Psoas muscle (tissue), 8 donors: ENCODE measurements around the gene KIRREL3. TPM values are rescaled to one million over a fixed set of nuclear protein-coding genes. Genes with fewer than 3 reads are reported as not detected.

Source experiments
- ATAC-seq, 4 donors: fragments of 200-7000 bp; cut with Tn5 transposase; one replicate each; pipeline ENCODE4 v1.9.1; 2020; ENCODE audit warnings: moderate library complexity in 3 of 4, mild to moderate bottlenecking in 2 of 4
- DNase-seq, 2 donors: peaks; one replicate each; pipeline ENCODE4 v3.0.0-alpha.2; 2020
- H3K27ac ChIP-seq: fragments of 200-600 bp; one replicate; pipeline ENCODE4 v1.8.0; 2022
- H3K27me3 ChIP-seq, 3 donors: fragments of 200-600 bp in 1 of 3; one replicate each; pipeline versions ENCODE4 v1.6.1 to v1.8.0; 2013 to 2022; ENCODE audit warnings: low read length in 2 of 3, mild to moderate bottlenecking in 2 of 3, moderate library complexity in 1 of 3; ENCODE audit not compliant: insufficient read depth in 3 of 3
- H3K36me3 ChIP-seq, 2 donors: fragments of 200-600 bp in 1 of 2; one replicate each; pipeline versions ENCODE4 v1.6.1 to v1.8.0; 2013 to 2022; ENCODE audit warnings: low read depth in 1 of 2, mild to moderate bottlenecking in 1 of 2, moderate library complexity in 1 of 2; ENCODE audit not compliant: insufficient read depth in 1 of 2
- H3K4me1 ChIP-seq: fragments of 200-600 bp; one replicate; pipeline ENCODE4 v1.8.0; 2022
- H3K4me3 ChIP-seq: fragments of 200-600 bp; one replicate; pipeline ENCODE4 v1.8.0; 2022; ENCODE audit warnings: mild to moderate bottlenecking
- H3K9me3 ChIP-seq: fragments of 200-600 bp; one replicate; pipeline ENCODE4 v1.8.0; 2022
- WGBS, 3 donors: extraction: QIAGEN DNeasy Blood & Tissue Kit; methylation state at CpG; one replicate each; pipeline versions ENCODE4 v1.1.6 to v1.1.7; 2013; 5-methylcytosine and 5-hydroxymethylcytosine counted together
- intact Hi-C, 2 donors: fragments of 100-400 bp; cut with DNase I; formaldehyde crosslinking; loops; one replicate each; pipeline versions ENCODE4 v1.11.0 to v1.14.2; 2022
- polyA plus RNA-seq, 3 donors: library from polyadenylated mRNA; stranded (reverse); fragments of 200-250 nt; gene quantifications; one replicate each; pipeline ENCODE4 v1.2.3, GENCODE V29; 2013
- total RNA-seq, 4 donors: library from RNA; stranded (reverse); fragmentation: NEBNext Ultra II Directional in 2 of 4; extraction: Animal tissue kit (Norgen Biotek cat#: 25700) in 2 of 4; gene quantifications; one replicate each; pipeline versions ENCODE4 v1.2.1 to v1.2.4, GENCODE V29; 2021 to 2023
- TF ChIP-seq, protein P1 (sequence below): fragments of 200-600 bp; IDR thresholded peaks from one replicate; pipeline ENCODE4 v1.8.0; 2022; ENCODE audit warnings: antibody characterized with exemption
- donor health status: healthy with polysubstance abuse.
- donor health status: DM: no; HTN: no; CAD: no; lungs with moderate emphysema.
- donor health status: Bipolar disorder and iron deficiency.
- donor health status: healthy.
- donor health status: DM: yes; HTN: yes; CAD: no.
- donor health status: DM: no; HTN: no; CAD: no.
- donor health status: DM: no; HTN: no; CAD: no.
- donor health status: DM: yes; HTN: yes; CAD: no.

Gene KIRREL3
- total and polyA plus RNA-seq, 7 donors: 0.04 TPM; not detected in 6

DNA sequence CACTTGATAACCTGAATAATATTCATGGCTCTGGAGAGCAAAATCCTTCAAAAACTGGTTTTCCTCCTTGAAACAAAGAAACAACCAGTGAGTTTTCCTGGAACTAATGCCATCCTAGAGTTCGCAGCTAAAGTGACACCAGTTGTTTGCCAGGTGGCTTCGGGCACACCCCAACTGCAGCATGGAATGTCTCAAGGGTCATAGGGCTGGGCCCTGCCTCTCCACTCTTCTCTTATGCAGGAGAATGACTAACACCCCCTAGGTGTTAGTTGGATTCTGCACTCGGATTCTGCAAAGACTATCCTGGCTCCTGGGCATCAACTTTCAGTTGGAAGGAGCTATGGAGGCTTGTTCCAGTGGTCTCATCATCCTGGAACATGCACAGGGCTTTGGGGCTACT, 98.8 kb downstream of the KIRREL3 start:
- intact Hi-C loops: no loop called here
- Histone ChIP-seq H3K4me1 (no peaks in the 10 kb centered on the region), H3K9me3 (no peaks in the 10 kb centered on the region), H3K27me3 (no peaks in the 10 kb centered on the region), H3K36me3 (no peaks in the 10 kb centered on the region), H3K4me3 (no peak overlapping the region), H3K27ac (no peak overlapping the region)
- no peak for DNase-seq
- no peak for ATAC-seq
- 47 to 58% (median 48%) methylated on average over 3 of the region's 3 CpGs for WGBS, 3 donors
- TF ChIP-seq, protein P1, sequence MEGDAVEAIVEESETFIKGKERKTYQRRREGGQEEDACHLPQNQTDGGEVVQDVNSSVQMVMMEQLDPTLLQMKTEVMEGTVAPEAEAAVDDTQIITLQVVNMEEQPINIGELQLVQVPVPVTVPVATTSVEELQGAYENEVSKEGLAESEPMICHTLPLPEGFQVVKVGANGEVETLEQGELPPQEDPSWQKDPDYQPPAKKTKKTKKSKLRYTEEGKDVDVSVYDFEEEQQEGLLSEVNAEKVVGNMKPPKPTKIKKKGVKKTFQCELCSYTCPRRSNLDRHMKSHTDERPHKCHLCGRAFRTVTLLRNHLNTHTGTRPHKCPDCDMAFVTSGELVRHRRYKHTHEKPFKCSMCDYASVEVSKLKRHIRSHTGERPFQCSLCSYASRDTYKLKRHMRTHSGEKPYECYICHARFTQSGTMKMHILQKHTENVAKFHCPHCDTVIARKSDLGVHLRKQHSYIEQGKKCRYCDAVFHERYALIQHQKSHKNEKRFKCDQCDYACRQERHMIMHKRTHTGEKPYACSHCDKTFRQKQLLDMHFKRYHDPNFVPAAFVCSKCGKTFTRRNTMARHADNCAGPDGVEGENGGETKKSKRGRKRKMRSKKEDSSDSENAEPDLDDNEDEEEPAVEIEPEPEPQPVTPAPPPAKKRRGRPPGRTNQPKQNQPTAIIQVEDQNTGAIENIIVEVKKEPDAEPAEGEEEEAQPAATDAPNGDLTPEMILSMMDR: no peak

DNA sequence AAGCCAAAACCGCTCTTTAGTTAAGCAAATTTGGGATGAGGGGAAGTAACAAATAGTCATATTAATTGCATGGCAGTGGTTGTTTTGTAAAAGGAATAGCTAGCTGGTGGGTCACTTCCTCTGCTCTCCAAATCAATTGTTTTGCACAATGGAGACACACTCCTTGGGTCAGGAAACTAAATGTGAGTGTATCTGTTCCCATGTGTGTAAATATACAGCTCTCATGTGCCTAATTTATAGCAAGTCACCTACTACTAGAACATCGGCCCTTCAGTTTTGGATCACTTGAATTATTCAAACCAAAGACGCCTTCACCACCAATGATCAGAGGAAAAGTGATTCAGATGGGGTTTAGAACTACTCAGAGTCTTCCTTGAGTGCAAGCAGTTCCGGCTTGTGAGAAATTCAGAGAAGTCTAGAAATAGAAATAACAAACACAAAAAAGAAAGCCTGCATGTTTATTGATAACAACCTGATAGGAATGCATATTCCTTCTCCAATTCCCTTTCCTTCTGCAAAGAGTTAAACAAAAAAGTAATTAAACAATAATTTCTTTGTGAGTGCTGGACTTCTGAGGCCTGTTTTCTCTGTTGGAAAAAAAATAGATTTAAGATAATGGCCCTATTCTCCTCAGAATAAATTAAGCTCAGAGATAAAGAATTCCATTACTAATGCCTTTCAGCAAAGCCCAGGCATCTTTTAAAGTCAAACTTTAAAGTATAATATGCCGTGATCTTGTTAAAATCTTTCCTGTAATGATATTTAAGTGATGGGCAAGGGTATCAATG, 100.4 kb downstream of the KIRREL3 start:
- TF ChIP-seq, protein P1: no peak
- Histone ChIP-seq H3K27ac (no peak overlapping the region), H3K4me1 (no peaks in the 10 kb centered on the region), H3K36me3 (no peaks in the 10 kb centered on the region), H3K9me3 (no peaks in the 10 kb centered on the region), H3K4me3 (no peak overlapping the region), H3K27me3 (no peaks in the 10 kb centered on the region)
- DNase-seq: no peak
- intact Hi-C loops: no loop called here
- ATAC-seq: no peak
- 84 to 88% (median 86%) methylated on average over 5 of the region's 5 CpGs for WGBS, 3 donors

DNA sequence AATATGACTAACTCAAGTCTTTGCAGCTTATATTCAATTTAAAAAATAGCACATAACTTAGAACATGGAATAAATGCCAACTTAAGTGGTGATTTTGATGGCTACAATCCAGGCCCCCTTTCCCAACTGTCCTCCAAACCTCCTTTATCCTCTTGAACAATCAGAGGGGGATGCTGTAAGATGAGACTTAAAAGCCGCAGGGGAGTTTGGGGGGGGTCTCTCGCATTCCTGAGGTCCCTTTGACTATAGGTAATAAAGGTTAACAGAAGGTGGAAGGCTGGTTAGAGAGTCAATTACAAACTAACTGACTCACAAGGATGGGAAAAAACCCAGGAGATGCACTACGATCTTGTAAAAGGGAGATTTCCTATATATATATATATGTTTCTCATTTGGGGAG, 101.8 kb downstream of the KIRREL3 start:
- Histone ChIP-seq H3K36me3 (no peaks in the 10 kb centered on the region), H3K4me3 (no peak overlapping the region), H3K27ac (no peak overlapping the region), H3K9me3 (no peaks in the 10 kb centered on the region), H3K4me1 (no peaks in the 10 kb centered on the region), H3K27me3 (no peaks in the 10 kb centered on the region)
- intact Hi-C loops: no loop called here
- ATAC-seq (no peak), DNase-seq (no peak)
- TF ChIP-seq, protein P1: no peak
- WGBS, 3 donors: 63 to 72% (median 65%) methylated on average over 3 of the region's 3 CpGs

DNA sequence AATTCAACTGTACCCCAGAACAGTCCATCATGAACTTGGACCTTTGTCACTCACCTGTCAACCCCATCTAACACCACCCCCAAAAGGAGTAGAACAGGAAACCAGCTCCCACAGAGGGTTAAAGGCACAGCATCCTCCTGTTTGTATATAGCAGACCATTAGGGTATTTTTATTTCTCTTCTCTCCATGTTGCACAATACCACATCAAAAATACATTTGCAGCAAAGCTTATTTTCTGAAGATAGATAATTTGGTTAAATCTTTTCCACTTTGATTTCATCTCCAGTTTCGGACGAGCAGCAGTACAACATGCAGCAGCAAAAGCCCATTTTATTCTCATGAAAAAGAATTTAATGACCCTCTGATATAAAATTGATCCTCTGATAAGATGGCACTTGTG, 103.1 kb downstream of the KIRREL3 start:
- intact Hi-C loops: no loop called here
- H3K4me3 ChIP-seq: no peak overlapping the region
- no peaks in the 10 kb centered on the region for H3K36me3 ChIP-seq
- TF ChIP-seq, protein P1: no peak
- no peaks in the 10 kb centered on the region for H3K4me1 ChIP-seq
- H3K9me3 ChIP-seq: no peaks in the 10 kb centered on the region
- peaks cover 0 to 4% (median 0%) of the 10 kb centered on the region in 3 donors for H3K27me3 ChIP-seq
- no peak overlapping the region for H3K27ac ChIP-seq
- WGBS, 3 donors: 83 to 88% (median 83%) methylated on average over 2 of the region's 2 CpGs
- no peak for DNase-seq
- no peak for ATAC-seq

DNA sequence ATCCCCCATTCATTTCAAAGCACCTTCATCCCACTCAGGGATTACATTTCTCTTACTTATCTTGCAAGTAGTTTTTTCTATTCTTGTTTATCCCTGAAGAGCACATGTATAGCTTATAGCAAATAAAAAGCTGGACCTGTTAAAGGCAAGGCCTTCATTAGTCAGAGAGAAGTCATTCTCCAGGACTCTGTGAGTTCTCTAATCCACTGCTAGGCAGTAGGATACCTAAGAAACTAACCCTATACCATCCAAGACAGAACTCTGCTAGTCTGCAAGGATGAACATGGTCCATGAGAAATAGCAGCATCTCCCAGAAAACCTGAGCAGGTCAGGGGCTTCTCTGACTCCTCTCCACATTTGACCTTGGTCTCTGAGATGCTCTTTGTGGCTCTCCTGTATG, 104.5 kb downstream of the KIRREL3 start:
- Histone ChIP-seq H3K4me1 (no peaks in the 10 kb centered on the region), H3K27ac (no peak overlapping the region), H3K27me3 (peaks cover 0 to 13% (median 0%) of the 10 kb centered on the region in 3 donors), H3K4me3 (no peak overlapping the region), H3K36me3 (no peaks in the 10 kb centered on the region), H3K9me3 (no peaks in the 10 kb centered on the region)
- no peak for DNase-seq
- no peak for ATAC-seq
- TF ChIP-seq, protein P1: no peak
- intact Hi-C loops: no loop called here
